GM18502 (cell line): Measurements from ENCODE around the gene RASA2.

Source experiments
- ATAC-seq: cut with Tn5 transposase; IDR thresholded peaks from one replicate; pipeline ENCODE4 v1.9.1; 2021; ENCODE audit warnings: mild to moderate bottlenecking; ENCODE audit not compliant: unreplicated experiment, poor library complexity

RASA2 gene

DNA sequence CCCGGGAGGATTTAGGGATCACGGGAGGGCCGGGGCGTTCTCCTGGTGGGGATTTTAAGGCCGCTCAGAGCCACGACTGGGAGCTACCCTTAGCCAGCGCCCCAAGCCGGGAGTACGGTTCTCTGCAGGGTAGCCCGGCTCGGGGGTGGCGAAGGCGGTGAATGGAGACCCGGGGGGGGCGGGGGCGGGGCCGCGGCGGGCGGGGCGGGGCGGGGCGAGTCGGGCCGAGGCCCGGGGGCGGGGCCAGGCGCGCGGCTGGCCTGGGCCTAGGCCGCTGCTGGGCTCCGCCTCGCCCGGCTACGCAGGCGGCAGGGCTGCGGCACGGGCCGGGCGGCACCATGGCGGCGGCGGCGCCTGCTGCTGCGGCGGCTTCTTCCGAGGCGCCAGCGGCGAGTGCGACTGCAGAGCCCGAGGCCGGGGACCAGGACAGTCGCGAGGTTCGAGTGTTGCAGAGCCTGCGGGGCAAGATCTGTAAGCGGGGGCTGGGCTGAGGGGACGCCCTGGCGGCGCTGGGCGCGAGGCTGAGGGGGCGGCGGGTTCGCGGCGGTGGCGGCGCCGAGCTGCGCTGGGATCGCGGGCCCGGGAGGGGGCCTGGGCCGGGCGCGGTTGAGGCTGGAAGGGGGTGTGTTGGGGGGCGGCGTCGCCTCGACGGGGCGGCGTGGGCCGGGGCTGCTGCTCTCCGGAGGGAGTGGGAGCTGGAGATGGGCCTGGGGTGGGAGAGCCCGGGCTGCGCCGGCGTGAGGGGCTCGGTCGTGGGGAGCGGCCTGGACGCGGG is at the start of gene RASA2:
TSS of gene RASA2 (plus strand) at position 282 of the 775 bp plus-strand sequence. CDS start at position 339, 57 bp downstream.
- peak; percentile 67 for ATAC-seq

DNA sequence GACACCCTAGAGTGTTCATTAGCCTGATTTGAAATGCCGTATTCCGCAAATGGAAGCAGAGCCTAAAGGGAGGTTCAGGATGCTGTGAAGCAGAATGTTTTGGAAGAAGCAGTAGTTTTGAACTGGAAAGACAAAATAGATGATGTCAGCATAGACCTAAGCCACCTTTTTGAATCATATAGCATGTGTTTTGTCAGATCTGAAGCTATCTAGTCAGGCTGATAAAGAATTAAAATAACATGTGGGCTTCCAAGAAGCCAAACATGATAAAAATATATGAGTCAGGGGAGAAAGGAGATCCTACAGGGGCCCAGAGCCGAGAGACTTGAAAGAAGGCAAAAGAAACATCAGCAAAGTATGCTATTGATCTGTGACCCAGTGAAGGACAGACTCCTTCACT is 47.2 kb upstream of the RASA2 start:
- no peak for ATAC-seq

- ATAC-seq, result peak; percentile 11
Observed at GRCh38 chr3:141440942-141441341, 45.9 kb upstream of the RASA2 start.

GRCh38 chr3:141441381-141442364 is 45.2 kb upstream of the RASA2 start:
- ATAC-seq, result peak; percentile 93

DNA sequence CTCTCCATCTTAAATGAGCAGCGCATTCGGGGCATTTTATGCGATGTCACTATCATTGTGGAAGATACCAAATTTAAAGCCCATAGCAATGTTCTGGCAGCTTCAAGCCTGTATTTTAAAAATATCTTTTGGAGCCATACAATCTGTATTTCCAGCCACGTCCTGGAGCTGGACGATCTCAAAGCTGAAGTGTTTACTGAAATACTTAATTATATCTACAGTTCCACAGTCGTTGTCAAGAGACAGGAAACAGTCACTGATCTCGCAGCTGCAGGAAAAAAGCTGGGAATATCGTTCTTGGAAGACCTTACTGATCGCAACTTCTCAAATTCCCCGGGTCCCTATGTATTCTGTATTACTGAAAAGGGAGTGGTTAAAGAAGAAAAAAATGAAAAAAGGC is 44.4 kb upstream of the RASA2 start:
- no peak for ATAC-seq

DNA sequence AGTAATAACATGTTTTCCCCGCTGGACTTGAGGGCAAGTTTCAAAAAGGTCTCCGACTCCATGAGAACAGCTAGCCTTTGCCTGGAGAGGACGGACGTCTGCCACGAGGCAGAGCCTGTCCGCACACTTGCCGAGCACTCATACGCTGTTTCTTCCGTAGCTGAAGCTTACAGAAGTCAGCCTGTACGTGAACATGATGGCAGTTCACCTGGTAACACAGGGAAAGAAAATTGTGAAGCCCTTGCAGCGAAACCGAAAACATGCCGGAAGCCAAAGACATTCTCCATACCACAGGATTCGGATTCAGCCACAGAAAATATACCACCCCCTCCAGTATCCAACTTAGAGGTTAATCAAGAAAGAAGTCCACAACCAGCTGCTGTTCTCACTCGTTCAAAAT is 43.9 kb upstream of the RASA2 start:
- ATAC-seq, result no peak

DNA sequence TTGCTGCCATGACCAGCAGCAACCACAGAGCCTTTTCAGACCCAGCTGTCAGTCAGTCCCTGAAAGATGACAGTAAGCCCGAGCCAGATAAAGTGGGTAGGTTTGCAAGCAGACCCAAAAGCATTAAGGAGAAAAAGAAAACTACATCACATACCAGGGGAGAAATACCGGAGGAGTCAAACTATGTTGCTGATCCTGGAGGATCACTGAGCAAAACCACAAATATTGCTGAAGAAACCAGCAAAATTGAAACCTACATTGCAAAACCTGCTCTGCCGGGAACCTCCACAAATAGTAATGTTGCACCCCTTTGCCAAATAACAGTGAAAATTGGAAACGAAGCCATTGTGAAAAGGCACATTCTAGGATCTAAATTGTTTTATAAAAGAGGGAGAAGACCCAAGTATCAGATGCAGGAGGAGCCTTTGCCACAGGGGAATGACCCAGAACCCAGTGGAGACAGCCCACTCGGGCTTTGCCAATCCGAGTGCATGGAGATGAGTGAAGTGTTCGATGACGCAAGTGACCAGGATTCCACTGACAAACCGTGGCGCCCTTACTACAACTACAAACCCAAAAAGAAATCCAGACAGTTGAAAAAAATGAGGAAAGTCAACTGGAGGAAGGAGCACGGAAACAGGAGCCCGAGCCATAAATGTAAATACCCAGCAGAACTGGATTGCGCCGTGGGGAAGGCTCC is 42.1 kb upstream of the RASA2 start:
- no peak for ATAC-seq

DNA sequence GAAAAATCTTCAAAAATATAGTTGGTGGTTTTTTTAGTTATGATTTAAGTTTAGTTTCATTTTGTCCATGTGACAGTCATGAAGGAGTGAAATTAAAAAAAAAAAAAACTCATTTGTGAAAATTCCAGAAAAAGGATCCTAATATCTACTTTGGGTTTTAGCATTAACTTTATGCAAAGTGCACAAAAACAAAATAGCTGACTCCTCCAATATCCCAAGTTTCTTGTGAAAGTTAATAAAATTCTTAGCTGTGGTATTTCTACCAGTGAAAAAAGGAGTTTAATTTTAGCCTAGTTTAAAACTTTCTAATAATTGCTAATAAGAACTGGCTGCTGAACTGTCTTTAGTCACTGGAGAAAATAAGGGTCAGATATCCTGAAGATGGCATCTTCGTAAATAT is 40.8 kb upstream of the RASA2 start:
- ATAC-seq, result no peak

GRCh38 chr3:141446737-141447136 is 40.1 kb upstream of the RASA2 start:
- ATAC-seq, result no peak

GRCh38 chr3:141447383-141447782 is 39.4 kb upstream of the RASA2 start:
- no peak for ATAC-seq

DNA sequence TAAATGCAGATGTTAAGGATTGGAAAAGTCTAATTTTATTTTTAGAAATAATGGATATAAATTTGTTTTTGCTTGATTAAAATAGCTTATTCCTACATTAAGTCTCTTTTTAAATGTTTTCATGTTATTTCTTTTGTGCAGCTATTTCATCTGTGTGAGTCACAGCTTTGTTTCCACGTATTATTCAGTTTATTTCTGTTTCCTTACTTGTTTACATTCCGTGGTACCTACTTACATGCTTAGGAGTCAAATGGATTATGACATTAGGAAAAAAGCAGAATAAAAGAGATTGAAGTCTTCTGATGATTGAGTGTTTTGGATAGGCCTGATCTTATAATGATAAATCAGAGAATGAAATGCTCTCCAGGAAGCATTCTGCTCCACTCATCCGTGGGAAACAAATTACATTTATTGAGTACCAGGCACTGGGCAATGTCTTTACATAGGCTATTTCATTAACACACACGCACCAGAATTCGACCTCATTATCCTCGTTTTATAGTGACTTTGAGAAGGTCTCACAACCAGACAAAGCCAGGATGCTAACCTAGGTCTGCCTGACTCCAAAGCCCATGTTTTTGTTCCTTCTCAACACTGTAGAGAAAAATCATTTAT is 38.1 kb upstream of the RASA2 start:
- no peak for ATAC-seq

- no peak for ATAC-seq
Observed at GRCh38 chr3:141449424-141449823, 37.4 kb upstream of the RASA2 start.

DNA sequence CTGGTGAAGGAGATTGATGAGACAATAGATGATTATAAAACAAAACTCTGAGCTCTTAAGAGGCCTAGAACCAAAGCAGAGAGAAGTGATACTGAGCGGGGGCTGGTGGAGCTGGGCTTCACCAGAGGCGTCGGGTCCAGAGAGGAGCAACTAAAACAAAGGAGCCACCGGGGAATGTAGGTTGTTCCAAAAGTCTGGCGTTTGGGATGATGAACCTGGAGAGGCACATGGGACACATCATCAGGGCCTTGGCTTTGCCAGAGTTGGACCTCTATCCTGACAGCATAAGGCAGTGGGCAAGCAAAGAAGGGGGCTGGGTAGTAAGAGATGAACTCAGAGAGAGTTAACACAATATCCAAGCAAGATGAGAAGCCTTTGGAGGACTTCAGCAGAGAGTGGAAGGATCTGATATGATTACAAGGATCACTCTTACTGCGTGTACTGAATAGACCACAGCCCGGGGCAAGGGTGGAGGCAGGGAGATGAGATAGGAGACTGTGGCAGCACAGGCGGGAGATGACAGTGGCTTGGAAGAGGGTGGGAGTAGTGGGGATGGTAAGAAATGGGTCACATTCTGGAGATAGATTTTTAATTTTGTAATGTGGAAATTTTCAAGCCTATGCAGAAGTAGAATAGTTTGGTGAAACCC is 36.0 kb upstream of the RASA2 start:
- no peak for ATAC-seq

GRCh38 chr3:141452045-141452444 is 34.8 kb upstream of the RASA2 start:
- peak; percentile 77 for ATAC-seq

DNA sequence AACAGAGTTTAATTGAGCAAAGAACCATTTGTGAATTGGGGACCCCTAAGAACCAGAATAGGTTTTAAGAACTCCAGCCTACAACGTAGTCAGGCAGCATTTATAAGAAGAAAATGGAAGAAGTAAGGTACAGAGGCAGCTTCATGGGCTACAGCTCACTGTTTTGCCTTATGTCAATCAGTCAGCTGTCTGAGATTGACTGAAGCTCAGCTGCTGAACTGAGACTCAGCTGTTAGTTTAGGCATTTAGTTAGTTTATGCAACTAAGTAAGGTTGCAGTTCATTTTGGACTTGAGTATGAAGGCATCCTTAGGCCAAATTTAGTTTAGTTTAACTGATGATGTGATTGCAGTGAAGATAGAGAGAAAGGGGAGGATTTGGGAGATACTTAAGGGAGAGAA is 34.1 kb upstream of the RASA2 start:
- ATAC-seq, result no peak

GRCh38 chr3:141454054-141454453 is 32.8 kb upstream of the RASA2 start:
- no peak for ATAC-seq

- ATAC-seq, result no peak
Observed at GRCh38 chr3:141454906-141455602, 31.8 kb upstream of the RASA2 start.

DNA sequence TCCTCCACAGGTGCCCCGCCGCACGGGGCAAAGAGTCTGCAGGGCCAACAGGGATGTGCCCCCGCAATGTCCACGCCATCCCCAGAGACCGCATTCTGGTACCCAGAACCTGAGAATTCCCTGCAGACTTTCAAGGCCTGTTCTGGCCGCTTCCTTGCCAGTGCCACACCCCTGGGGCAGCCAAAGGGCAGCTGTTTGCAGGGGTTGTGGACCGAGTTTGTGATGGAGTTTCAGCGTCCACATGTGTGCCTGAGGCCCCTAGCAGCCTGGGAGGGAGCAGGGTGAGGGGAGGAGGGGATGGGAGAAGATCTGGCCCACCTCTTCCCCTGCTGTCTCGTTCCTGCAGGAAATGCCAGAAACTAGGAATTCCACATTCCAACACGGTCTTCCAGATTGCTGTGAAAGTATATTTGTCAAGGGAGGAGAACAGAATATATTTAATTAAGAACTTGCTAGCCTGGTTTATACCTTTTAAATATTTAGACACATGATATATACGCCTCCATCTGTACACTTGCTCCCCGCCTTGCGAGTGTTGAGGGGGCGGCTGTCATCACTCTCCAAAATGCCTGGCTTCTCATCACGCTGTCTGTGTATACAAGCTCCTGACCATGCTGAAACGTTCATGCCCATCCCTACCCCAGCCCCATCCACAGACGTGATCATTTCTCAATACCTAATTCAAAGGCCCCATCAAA is 31.1 kb upstream of the RASA2 start:
- no peak for ATAC-seq

GRCh38 chr3:141456301-141456625 is 30.6 kb upstream of the RASA2 start:
- no peak for ATAC-seq
